H1 (cell line): ENCODE measurements around the gene DRAXIN. TPM values are rescaled to one million over a fixed set of nuclear protein-coding genes. Genes with fewer than 3 reads are reported as not detected.

Experiments used
- CTCF ChIA-PET: fragments of 300-600 bp; sonication (Branson Sonifier 250); formaldehyde crosslinking; loops from one replicate; lab custom pipeline; 2021; ENCODE audit not compliant: partially characterized antibody; lab: Charles Lee
- POLR2A ChIA-PET: fragments of 300-600 bp; sonication (Branson Sonifier 250); formaldehyde crosslinking; loops from one replicate; lab custom pipeline; 2021; ENCODE audit warnings: inconsistent platforms; ENCODE audit not compliant: partially characterized antibody; lab: Charles Lee
- DNase-seq, 2 experiments: peaks; one replicate each; pipeline versions ENCODE4 v3.0.0 to v3.0.0-alpha.2; 2010 to 2022; ENCODE audit warnings: low spot score in 2 of 2, low read depth in 1 of 2, mixed read lengths in 1 of 2
- FAIRE-seq: peaks from 2 replicates; lab custom pipeline; 2011; peaks lifted over from hg19 to GRCh38; lab: Jason Lieb, UNC
- H2AFZ ChIP-seq: 2 replicates; pipeline ENCODE4 v1.8.1; 2012; ENCODE audit warnings: low read length, inconsistent platforms
- H2AK5ac ChIP-seq: 2 replicates; pipeline ENCODE4 v1.6.1; 2013; ENCODE audit warnings: low read depth, low read length
- H2BK120ac ChIP-seq: replicated peaks from 2 replicates; pipeline ENCODE3; 2013; ENCODE audit warnings: low read depth, low read length, inconsistent platforms
- H2BK12ac ChIP-seq: 2 replicates; pipeline ENCODE4 v1.6.1; 2013; ENCODE audit warnings: low read depth, low read length
- H2BK15ac ChIP-seq: 2 replicates; pipeline ENCODE4 v1.6.1; 2013; ENCODE audit warnings: low read length
- H2BK20ac ChIP-seq: 2 replicates; pipeline ENCODE4 v1.6.1; 2013; ENCODE audit warnings: low read length
- H2BK5ac ChIP-seq: 2 replicates; pipeline ENCODE4 v1.6.1; 2013; ENCODE audit warnings: low read depth, low read length
- H3K14ac ChIP-seq: 2 replicates; pipeline ENCODE4 v1.6.1; 2013; ENCODE audit warnings: inconsistent platforms; ENCODE audit not compliant: insufficient read length
- H3K18ac ChIP-seq: 2 replicates; pipeline ENCODE4 v1.6.1; 2013; ENCODE audit warnings: low read length; ENCODE audit errors: extremely low read depth
- H3K23ac ChIP-seq: 2 replicates; pipeline ENCODE4 v1.6.1; 2013; ENCODE audit warnings: inconsistent platforms; ENCODE audit not compliant: insufficient read length
- H3K23me2 ChIP-seq: 2 replicates; pipeline ENCODE4 v1.6.1; 2013; ENCODE audit warnings: low read depth, low read length
- H3K27ac ChIP-seq: 2 replicates; pipeline ENCODE4 v1.6.1; 2011; ENCODE audit warnings: low read depth, low read length, inconsistent platforms
- H3K27me3 ChIP-seq, 4 experiments: replicated peaks in 1 of 4; 1 replicate in 1 of 4; 2 replicates in 3 of 4; pipeline versions ENCODE4 v1.6.1 to v1.8.1; 2011 to 2013; ENCODE audit warnings: low read length in 3 of 4, mild to moderate bottlenecking in 3 of 4, inconsistent platforms in 2 of 4, mixed read lengths in 2 of 4, moderate library complexity in 1 of 4; ENCODE audit not compliant: control insufficient read depth in 3 of 4, insufficient read depth in 3 of 4; ENCODE audit errors: extremely low read depth in 1 of 4
- H3K36me3 ChIP-seq, 4 experiments: 2 replicates each; pipeline versions ENCODE4 v1.6.1 to v1.8.1; 2011 to 2013; ENCODE audit warnings: mild to moderate bottlenecking in 4 of 4, low read length in 3 of 4, moderate library complexity in 2 of 4, control low read depth in 1 of 4, inconsistent platforms in 1 of 4; ENCODE audit not compliant: insufficient read depth in 4 of 4, control insufficient read depth in 2 of 4
- H3K4ac ChIP-seq: replicated peaks from 2 replicates; pipeline ENCODE3; 2013; ENCODE audit warnings: low read length, low read depth, mixed read lengths, inconsistent platforms; ENCODE audit not compliant: insufficient read length
- H3K4me1 ChIP-seq, 4 experiments: replicated peaks in 1 of 4; 1 replicate in 1 of 4; 2 replicates in 3 of 4; pipeline versions ENCODE4 v1.6.1 to v1.8.1; 2011 to 2013; ENCODE audit warnings: low read length in 3 of 4, inconsistent platforms in 2 of 4, mixed read lengths in 1 of 4; ENCODE audit not compliant: insufficient read depth in 4 of 4, control insufficient read depth in 3 of 4
- H3K4me2 ChIP-seq, 2 experiments: 2 replicates each; pipeline versions ENCODE4 v1.6.1 to v1.8.1; 2011 to 2013; ENCODE audit warnings: low read depth in 2 of 2, low read length in 2 of 2, control low read depth in 1 of 2, inconsistent platforms in 1 of 2, mild to moderate bottlenecking in 1 of 2; ENCODE audit not compliant: insufficient read depth in 1 of 2
- H3K4me3 ChIP-seq, 4 experiments: fragments of 200-600, 300-600 bp in 1 of 4; sonication (generic), shearing (Covaris generic), sonication (Bioruptor Twin) in 1 of 4; 2 replicates each; pipeline versions ENCODE4 v1.5.1 to v1.8.1; 2011 to 2016; ENCODE audit warnings: low read length in 4 of 4, low read depth in 3 of 4, control low read depth in 2 of 4, inconsistent platforms in 2 of 4, mild to moderate bottlenecking in 2 of 4, mixed read lengths in 1 of 4, moderate library complexity in 1 of 4; ENCODE audit not compliant: insufficient read depth in 2 of 4; ENCODE audit errors: extremely low read depth in 1 of 4
- H3K56ac ChIP-seq: replicated peaks from 2 replicates; pipeline ENCODE3; 2013; ENCODE audit warnings: low read depth, mild to moderate bottlenecking, mixed read lengths, low read length, inconsistent platforms; ENCODE audit not compliant: insufficient read length
- H3K79me1 ChIP-seq: 2 replicates; pipeline ENCODE4 v1.6.1; 2013; ENCODE audit warnings: low read depth, low read length, control low read depth
- H3K79me2 ChIP-seq, 2 experiments: 2 replicates each; pipeline versions ENCODE4 v1.6.1 to v1.8.1; 2012 to 2013; ENCODE audit warnings: low read length in 2 of 2, mild to moderate bottlenecking in 2 of 2, inconsistent platforms in 1 of 2; ENCODE audit not compliant: insufficient read depth in 2 of 2, control insufficient read depth in 1 of 2
- H3K9ac ChIP-seq, 4 experiments: replicated peaks in 1 of 4; 1 replicate in 1 of 4; 2 replicates in 3 of 4; pipeline versions ENCODE4 v1.6.1 to v1.8.1; 2011 to 2013; ENCODE audit warnings: low read depth in 3 of 4, low read length in 3 of 4, control low read depth in 2 of 4, mild to moderate bottlenecking in 2 of 4, moderate library complexity in 2 of 4, inconsistent platforms in 1 of 4; ENCODE audit errors: extremely low read depth in 1 of 4
- H3K9me3 ChIP-seq, 2 experiments: 2 replicates each; pipeline versions ENCODE4 v1.6.1 to v1.8.1; 2012 to 2013; ENCODE audit warnings: mild to moderate bottlenecking in 2 of 2, moderate library complexity in 2 of 2, control low read depth in 1 of 2, inconsistent platforms in 1 of 2, low read depth in 1 of 2, low read length in 1 of 2, mixed read lengths in 1 of 2; ENCODE audit not compliant: insufficient read depth in 2 of 2
- H4K20me1 ChIP-seq, 2 experiments: replicated peaks in 1 of 2; 2 replicates each; pipeline versions ENCODE3 to v1.8.1; 2011 to 2013; ENCODE audit warnings: inconsistent platforms in 2 of 2, low read length in 2 of 2, mild to moderate bottlenecking in 1 of 2; ENCODE audit not compliant: insufficient read depth in 2 of 2, control insufficient read depth in 1 of 2
- H4K5ac ChIP-seq: 2 replicates; pipeline ENCODE4 v1.6.1; 2013; ENCODE audit warnings: low read length, low read depth, mixed read lengths, inconsistent platforms; ENCODE audit not compliant: insufficient read length
- H4K8ac ChIP-seq: 2 replicates; pipeline ENCODE4 v1.8.0; 2013; ENCODE audit warnings: mild to moderate bottlenecking, moderate library complexity, low read length, inconsistent platforms; ENCODE audit not compliant: insufficient read depth; ENCODE audit errors: extremely low read depth
- H4K91ac ChIP-seq: replicated peaks from 2 replicates; pipeline ENCODE3; 2013; ENCODE audit warnings: low read length, mixed read lengths, inconsistent platforms; ENCODE audit not compliant: insufficient read length
- ASH2L ChIP-seq: fragments of 200-600, 300-600 bp; sonication (generic); IDR thresholded peaks from one replicate; pipeline ENCODE4 v1.7.1; 2017; ENCODE audit warnings: low read length
- BRCA1 ChIP-seq: IDR thresholded peaks from 2 replicates; pipeline ENCODE4 v1.6.1; 2012; ENCODE audit warnings: low read depth, low read length, improper control_type of control experiment
- CTBP2 ChIP-seq: IDR thresholded peaks from 2 replicates; pipeline ENCODE4 v1.7.0; 2011; ENCODE audit warnings: borderline replicate concordance, mild to moderate bottlenecking, moderate library complexity, mixed read lengths, low read length; ENCODE audit not compliant: insufficient read depth, insufficient read length
- GABPA ChIP-seq: IDR thresholded peaks from 2 replicates; pipeline ENCODE4 v1.6.1; 2011; ENCODE audit warnings: mild to moderate bottlenecking, low read length, moderate library complexity, borderline replicate concordance; ENCODE audit not compliant: insufficient read depth
- JUN ChIP-seq: IDR thresholded peaks from 2 replicates; pipeline ENCODE4 v1.6.1; 2011; ENCODE audit warnings: low read depth, mild to moderate bottlenecking, improper control_type of control experiment, low read length
- MAFK ChIP-seq: IDR thresholded peaks from 2 replicates; pipeline ENCODE4 v1.6.1; 2012; ENCODE audit warnings: low read depth, mild to moderate bottlenecking, improper control_type of control experiment, low read length
- NRF1 ChIP-seq: IDR thresholded peaks from 2 replicates; pipeline ENCODE4 v1.6.1; 2011; ENCODE audit warnings: mild to moderate bottlenecking, low read depth, low read length, improper control_type of control experiment
- POLR2A ChIP-seq, 2 experiments: IDR thresholded peaks; 1 replicate in 1 of 2; 2 replicates in 1 of 2; pipeline ENCODE4 v1.6.1; 2011; ENCODE audit warnings: low read depth in 2 of 2, low read length in 2 of 2, mild to moderate bottlenecking in 2 of 2; ENCODE audit errors: control extremely low read depth in 1 of 2
- SIX5 ChIP-seq: IDR thresholded peaks from 2 replicates; pipeline ENCODE4 v1.6.1; 2011; ENCODE audit warnings: mild to moderate bottlenecking, low read depth, low read length
- SRF ChIP-seq: IDR thresholded peaks from 2 replicates; pipeline ENCODE4 v1.6.1; 2011; ENCODE audit warnings: mild to moderate bottlenecking, low read depth, low read length, moderate library complexity
- TAF1 ChIP-seq: IDR thresholded peaks from 2 replicates; pipeline ENCODE4 v1.6.1; 2011; ENCODE audit warnings: mild to moderate bottlenecking, low read depth, low read length
- TBP ChIP-seq: IDR thresholded peaks from 2 replicates; pipeline ENCODE4 v1.6.1; 2011; ENCODE audit warnings: low read depth, low read length, improper control_type of control experiment
- WGBS, 2 experiments: shearing (Covaris generic) in 1 of 2; methylation state at CpG; one replicate each; pipeline versions ENCODE4 v1.1.6 to v1.1.7; 2013 to 2015; ENCODE audit warnings: low lambda C conversion rate in 2 of 2, mixed read lengths in 2 of 2, inconsistent platforms in 1 of 2, low coverage in 1 of 2, missing lambda C conversion rate in 1 of 2; ENCODE audit not compliant: insufficient replicate concordance in 2 of 2, insufficient coverage in 1 of 2, insufficient read length in 1 of 2; ENCODE audit errors: extremely low coverage in 1 of 2, missing lambda C conversion rate in 1 of 2; 5-methylcytosine and 5-hydroxymethylcytosine counted together
- polyA plus RNA-seq, 7 experiments: library from polyadenylated mRNA; depleted of rRNA in 3 of 7; stranded (reverse) in 5 of 7; unstranded in 2 of 7; fragments of >200 nt in 5 of 7; fragments of 200-250 nt in 2 of 7; gene quantifications; 1 replicate in 5 of 7; 2 replicates in 1 of 7; 4 replicates in 1 of 7; pipeline versions ENCODE4 v1.2.1 to v1.2.3, GENCODE V29; 2011 to 2013; ENCODE audit warnings: missing spikeins in 2 of 7, mixed read lengths in 2 of 7
- total RNA-seq: library from RNA; stranded (reverse); fragmentation: NEBNext Ultra II Directional; extraction: Animal tissue kit (Norgen Biotek cat#: 25700); gene quantifications from 2 replicates; pipeline ENCODE4 v1.2.1, GENCODE V29; 2021
- TF ChIP-seq, protein P1 (sequence below): IDR thresholded peaks from 2 replicates; pipeline ENCODE4 v1.6.1; 2012; ENCODE audit warnings: low read length, inconsistent platforms

Gene DRAXIN
- total and polyA plus RNA-seq, 2 of the 8 experiments (the other 6 are each of a cell fraction or from before 2014, with no cell fraction given) = 4.6 to 17.6 TPM

DNA sequence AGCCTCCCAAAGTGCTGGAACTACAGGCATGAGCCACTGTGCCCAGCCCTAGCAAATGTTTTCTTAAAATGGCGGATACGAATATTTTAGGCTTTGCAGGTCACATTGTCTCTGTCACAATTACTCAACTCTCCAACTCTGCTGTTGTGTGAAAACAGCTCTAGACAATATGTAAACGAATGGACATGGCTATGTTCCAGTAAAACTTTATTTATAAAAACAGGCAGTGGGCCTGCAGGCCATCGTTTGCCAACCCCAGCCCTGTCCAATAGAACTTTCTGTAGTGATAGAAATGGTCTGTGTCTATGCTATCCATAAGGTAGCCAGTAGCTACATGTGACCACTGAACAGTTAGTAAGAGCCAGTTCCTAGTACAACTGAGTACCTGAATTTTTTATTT, 31.8 kb upstream of the DRAXIN start:
- no peak overlapping the region for H3K56ac ChIP-seq
- peaks cover 5% of the 10 kb centered on the region; the same call in 1 of the 2 replicates for H3K23me2 ChIP-seq
- H4K20me1 ChIP-seq = peaks cover 2 to 12% of the 10 kb centered on the region in 2 experiments
- FAIRE-seq (no peak), DNase-seq (no peak)
- H3K23ac ChIP-seq = no peak overlapping the region
- no peaks in the 10 kb centered on the region for H3K9me3 ChIP-seq
- no peak overlapping the region for H2AFZ ChIP-seq
- H3K79me1 ChIP-seq = no peaks in the 10 kb centered on the region
- no peak overlapping the region for H4K5ac ChIP-seq
- H2BK20ac ChIP-seq = no peak overlapping the region
- whole genome bisulfite sequencing, 2 experiments = 92% methylated on average over 4 of the region's 4 CpGs; no CpG with 5 or more reads in 1 of the 2 experiments
- no peaks in the 10 kb centered on the region; a peak in 2 of 7 replicates for H3K27me3 ChIP-seq
- no peak overlapping the region for H3K4me2 ChIP-seq
- H4K91ac ChIP-seq = no peak overlapping the region
- no peak overlapping the region for H2BK120ac ChIP-seq
- H3K4me1 ChIP-seq = peaks cover 0 to 9% (median 6%) of the 10 kb centered on the region in 4 experiments; a peak in 5 of 7 replicates
- H4K8ac ChIP-seq = no peak overlapping the region
- no peak overlapping the region for H2BK5ac ChIP-seq
- H2BK15ac ChIP-seq = no peak overlapping the region
- no peak overlapping the region for H2AK5ac ChIP-seq
- no peak overlapping the region for H2BK12ac ChIP-seq
- H3K79me2 ChIP-seq = no peaks in the 10 kb centered on the region
- ChIA-PET POLR2A (interaction anchor here (1.1 to 30.0 kb wide), 5 partner anchors 9 to 56 kb away, joined by 3 to 1025 read pairs (median 6); partner anchors contain the start of genes DRAXIN and MAD2L2), CTCF (interaction anchor here (0.6 to 7.1 kb wide), 8 partner anchors 9 to 462 kb away, joined by 3 to 104 read pairs (median 4); no protein-coding TSS in a partner anchor)
- H3K4me3 ChIP-seq = no peak overlapping the region
- peaks cover 2 to 29% (median 8%) of the 10 kb centered on the region in 4 experiments; a peak in 5 of 8 replicates for H3K36me3 ChIP-seq
- no peak overlapping the region for H3K4ac ChIP-seq
- H3K14ac ChIP-seq = no peak overlapping the region
- no peak overlapping the region for H3K18ac ChIP-seq
- no peak overlapping the region for H3K9ac ChIP-seq
- no peak overlapping the region for H3K27ac ChIP-seq
- TF ChIP-seq JUN (no peak), NRF1 (no peak), ASH2L (no peak), MAFK (no peak), CTBP2 (no peak), TAF1 (no peak), TBP (no peak), POLR2A (IDR thresholded peaks at IDR 0.05; ENCODE audit: control extremely low read depth in 1 of 2, low read depth in 2 of 2, low read length in 2 of 2) (no peak), SIX5 (no peak), BRCA1 (no peak), GABPA (no peak), SRF (no peak)
- TF ChIP-seq, protein P1, sequence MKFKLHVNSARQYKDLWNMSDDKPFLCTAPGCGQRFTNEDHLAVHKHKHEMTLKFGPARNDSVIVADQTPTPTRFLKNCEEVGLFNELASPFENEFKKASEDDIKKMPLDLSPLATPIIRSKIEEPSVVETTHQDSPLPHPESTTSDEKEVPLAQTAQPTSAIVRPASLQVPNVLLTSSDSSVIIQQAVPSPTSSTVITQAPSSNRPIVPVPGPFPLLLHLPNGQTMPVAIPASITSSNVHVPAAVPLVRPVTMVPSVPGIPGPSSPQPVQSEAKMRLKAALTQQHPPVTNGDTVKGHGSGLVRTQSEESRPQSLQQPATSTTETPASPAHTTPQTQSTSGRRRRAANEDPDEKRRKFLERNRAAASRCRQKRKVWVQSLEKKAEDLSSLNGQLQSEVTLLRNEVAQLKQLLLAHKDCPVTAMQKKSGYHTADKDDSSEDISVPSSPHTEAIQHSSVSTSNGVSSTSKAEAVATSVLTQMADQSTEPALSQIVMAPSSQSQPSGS = no peak
